Lower lobe of right lung (tissue), 2 donors: ENCODE results near the gene OR1L1. TPM values are rescaled to one million over a fixed set of nuclear protein-coding genes. Genes with fewer than 3 reads are reported as not detected.

Experiments
- ATAC-seq, 2 donors: fragments of 200-7000 bp; cut with Tn5 transposase; one replicate each; pipeline ENCODE4 v1.9.1; 2020 to 2022; ENCODE audit warnings: mild to moderate bottlenecking in 2 of 2, moderate library complexity in 2 of 2
- DNase-seq: peaks from one replicate; pipeline ENCODE4 v3.0.0-alpha.2; 2020
- H3K27ac ChIP-seq: fragments of 200-600 bp; one replicate; pipeline ENCODE4 v1.8.0; 2022
- H3K27me3 ChIP-seq: fragments of 200-600 bp; one replicate; pipeline ENCODE4 v1.8.0; 2022; ENCODE audit warnings: low read depth
- H3K36me3 ChIP-seq: fragments of 200-600 bp; one replicate; pipeline ENCODE4 v1.8.0; 2022; ENCODE audit warnings: mild to moderate bottlenecking
- H3K4me1 ChIP-seq: fragments of 200-600 bp; one replicate; pipeline ENCODE4 v1.8.0; 2022
- H3K4me3 ChIP-seq: fragments of 200-600 bp; one replicate; pipeline ENCODE4 v1.8.0; 2022; ENCODE audit warnings: mild to moderate bottlenecking
- H3K9me3 ChIP-seq: fragments of 200-600 bp; one replicate; pipeline ENCODE4 v1.8.0; 2022
- CTCF ChIP-seq: fragments of 200-600 bp; IDR thresholded peaks from one replicate; pipeline ENCODE4 v1.8.0; 2022; ENCODE audit warnings: antibody characterized with exemption, mild to moderate bottlenecking
- intact Hi-C: fragments of 100-400 bp; cut with DNase I; formaldehyde crosslinking; loops from one replicate; pipeline ENCODE4 v1.11.0; 2022
- total RNA-seq: library from RNA; stranded (reverse); fragmentation: NEBNext Ultra II Directional; extraction: Animal tissue kit (Norgen Biotek cat#: 25700); gene quantifications from one replicate; pipeline ENCODE4 v1.2.1, GENCODE V29; 2021
- donor health status: DM: no; HTN: yes; CAD: no; lungs with severe emphysema.

OR1L1 gene
- total RNA-seq, 1 donor from 2014 or later, result not detected

- H3K9me3 ChIP-seq, result no peaks in the 10 kb centered on the region
- DNase-seq (no peak), ATAC-seq (no peak)
- H3K36me3 ChIP-seq, result no peaks in the 10 kb centered on the region
- H3K4me1 ChIP-seq, result no peaks in the 10 kb centered on the region
- intact Hi-C loops, result no loop called here
- no peak within 1 kb of the TSS for H3K27ac ChIP-seq
- no peak for TF ChIP-seq CTCF
- no peak within 1 kb of the TSS for H3K4me3 ChIP-seq
- no peaks in the 10 kb centered on the region for H3K27me3 ChIP-seq
Measured at GRCh38 chr9:122657527-122657926, 4.0 kb upstream of the OR1L1 start, which contains the start of gene OR1B1. TSS of gene OR1B1 (minus strand) at chr9:122657627.

GRCh38 chr9:122672481-122672880 lies 11.0 kb downstream of the OR1L1 start:
- H3K27me3 ChIP-seq, result no peaks in the 10 kb centered on the region
- no peak overlapping the region for H3K27ac ChIP-seq
- peaks cover 18% of the 10 kb centered on the region for H3K9me3 ChIP-seq
- intact Hi-C loops, result no loop called here
- no peak overlapping the region for H3K4me3 ChIP-seq
- H3K4me1 ChIP-seq, result no peaks in the 10 kb centered on the region
- no peak for DNase-seq
- TF ChIP-seq CTCF, result no peak
- ATAC-seq, result no peak
- no peaks in the 10 kb centered on the region for H3K36me3 ChIP-seq

GRCh38 chr9:122684851-122685250 lies 23.3 kb downstream of the OR1L1 start:
- H3K27me3 ChIP-seq, result no peaks in the 10 kb centered on the region
- H3K9me3 ChIP-seq, result peaks cover 11% of the 10 kb centered on the region

GRCh38 chr9:122695696-122696095 lies 34.2 kb downstream of the OR1L1 start:
- Histone ChIP-seq H3K27ac (no peak overlapping the region), H3K36me3 (no peaks in the 10 kb centered on the region), H3K27me3 (no peaks in the 10 kb centered on the region), H3K4me1 (no peaks in the 10 kb centered on the region), H3K4me3 (no peak overlapping the region), H3K9me3 (peaks cover 15% of the 10 kb centered on the region)
- intact Hi-C loops, result no loop called here
- no peak for TF ChIP-seq CTCF
- DNase-seq, result no peak
- no peak for ATAC-seq

More at GRCh38 chr9:122684851-122685250, 23.3 kb downstream of the OR1L1 start:
- no peak overlapping the region for H3K4me3 ChIP-seq
- no peaks in the 10 kb centered on the region for H3K4me1 ChIP-seq
- no peak for DNase-seq
- no peaks in the 10 kb centered on the region for H3K36me3 ChIP-seq
- TF ChIP-seq CTCF, result no peak
- no peak overlapping the region for H3K27ac ChIP-seq
- intact Hi-C loops, result no loop called here
- no peak for ATAC-seq

Other genes starting within 250 kb of the OR1L1 start
- gene OR1J1, start 183.8 kb upstream of the OR1L1 start, total RNA-seq, result not detected
- gene OR1J2, start 150.9 kb upstream of the OR1L1 start, total RNA-seq, result not detected
- gene OR1J4, start 142.6 kb upstream of the OR1L1 start, total RNA-seq, result not detected
- not detected for gene OR1N1, start 134.4 kb upstream of the OR1L1 start, total RNA-seq
- not detected for gene OR1N2, start 108.6 kb upstream of the OR1L1 start, total RNA-seq
- gene OR1L8, start 78.3 kb upstream of the OR1L1 start, total RNA-seq, result 0.27 TPM
- gene OR1Q1, start 47.0 kb upstream of the OR1L1 start, total RNA-seq, result not detected
- not detected for gene OR1B1, start 4.1 kb upstream of the OR1L1 start, total RNA-seq
- not detected for gene OR1L3, start 13.4 kb downstream of the OR1L1 start, total RNA-seq
- not detected for gene OR1L4, start 62.3 kb downstream of the OR1L1 start, total RNA-seq
- gene OR1L6, start 80.6 kb downstream of the OR1L1 start, total RNA-seq, result not detected
- gene OR5C1, start 127.2 kb downstream of the OR1L1 start, total RNA-seq, result not detected
- not detected for gene OR1K1, start 138.4 kb downstream of the OR1L1 start, total RNA-seq
- gene PDCL, start 166.9 kb downstream of the OR1L1 start, total RNA-seq, result 31.0 TPM
- 44.2 TPM for gene RC3H2, start 243.6 kb downstream of the OR1L1 start, total RNA-seq